DND-41 (cell line): ENCODE results near the gene AUTS2.

ENCODE experiments used
- ATAC-seq: fragments of 200-7000 bp; cut with Tn5 transposase; 3 replicates; pipeline ENCODE4 v1.9.1; 2021; ENCODE audit warnings: low read depth; ENCODE audit not compliant: insufficient read depth
- DNase-seq: peaks from one replicate; pipeline ENCODE4 v3.0.0-alpha.2; 2020
- H2AFZ ChIP-seq: 2 replicates; pipeline ENCODE4 v1.6.0; 2012; ENCODE audit warnings: low read depth, low read length
- H3K27ac ChIP-seq: 2 replicates; pipeline ENCODE4 v1.5.1; 2012; ENCODE audit warnings: low read length, inconsistent platforms
- H3K27me3 ChIP-seq: fragments of 200-600 bp; sonication (generic); 2 replicates; pipeline ENCODE4 v1.6.0; 2012; ENCODE audit warnings: low read length, mild to moderate bottlenecking, inconsistent platforms; ENCODE audit not compliant: insufficient read depth, poor library complexity
- H3K36me3 ChIP-seq: 2 replicates; pipeline ENCODE4 v1.5.1; 2012; ENCODE audit warnings: low read length, inconsistent platforms; ENCODE audit not compliant: insufficient read depth
- H3K4me1 ChIP-seq: 2 replicates; pipeline ENCODE4 v1.5.1; 2012; ENCODE audit warnings: mild to moderate bottlenecking, low read length; ENCODE audit not compliant: insufficient read depth
- H3K4me2 ChIP-seq: 2 replicates; pipeline ENCODE4 v1.6.0; 2012; ENCODE audit warnings: mild to moderate bottlenecking, moderate library complexity, low read length, inconsistent platforms; ENCODE audit not compliant: insufficient read depth
- H3K4me3 ChIP-seq, 2 experiments: fragments of 200-600 bp in 1 of 2; shearing (Covaris generic) in 1 of 2; 2 replicates each; pipeline ENCODE4 v1.5.1; 2012 to 2016; ENCODE audit warnings: inconsistent platforms in 2 of 2, low read length in 2 of 2, mild to moderate bottlenecking in 2 of 2, low read depth in 1 of 2, moderate library complexity in 1 of 2
- H3K79me2 ChIP-seq: 2 replicates; pipeline ENCODE4 v1.6.0; 2012; ENCODE audit warnings: low read length, inconsistent platforms; ENCODE audit not compliant: insufficient read depth
- H3K9ac ChIP-seq: 2 replicates; pipeline ENCODE4 v1.6.0; 2012; ENCODE audit warnings: low read depth, mild to moderate bottlenecking, inconsistent platforms, low read length, moderate library complexity
- H3K9me3 ChIP-seq: 2 replicates; pipeline ENCODE4 v1.5.1; 2012; ENCODE audit warnings: low read length, moderate library complexity, mild to moderate bottlenecking, inconsistent platforms; ENCODE audit not compliant: insufficient read depth, severe bottlenecking
- H4K20me1 ChIP-seq: 2 replicates; pipeline ENCODE4 v1.6.0; 2012; ENCODE audit warnings: low read length; ENCODE audit not compliant: insufficient read depth
- CTCF ChIP-seq: IDR thresholded peaks from 2 replicates; pipeline ENCODE4 v1.5.1; 2012; ENCODE audit warnings: borderline replicate concordance, low read length, moderate library complexity, mild to moderate bottlenecking; ENCODE audit not compliant: poor library complexity, severe bottlenecking; ENCODE audit errors: extremely low read depth
- EZH2 ChIP-seq: IDR thresholded peaks from 3 replicates; pipeline ENCODE4 v1.6.1; 2012; ENCODE audit warnings: borderline replicate concordance, low read depth, mild to moderate bottlenecking, moderate library complexity, low read length, inconsistent platforms; ENCODE audit not compliant: severe bottlenecking

AUTS2 gene

GRCh38 chr7:70657989-70658632, 1059.8 kb downstream of the AUTS2 start:
- Histone ChIP-seq H3K36me3 (no peaks in the 10 kb centered on the region), H3K9ac (no peak overlapping the region), H3K9me3 (no peaks in the 10 kb centered on the region), H3K27me3 (no peaks in the 10 kb centered on the region), H3K4me2 (no peak overlapping the region), H3K4me1 (no peaks in the 10 kb centered on the region), H3K4me3 (no peak overlapping the region), H4K20me1 (no peaks in the 10 kb centered on the region), H3K79me2 (no peaks in the 10 kb centered on the region), H3K27ac (no peak overlapping the region), H2AFZ (no peak overlapping the region)
- TF ChIP-seq EZH2 = no peak
- no peak for TF ChIP-seq CTCF
- DNase-seq (peak; percentile 50), ATAC-seq (peak; percentile 84)

- H3K36me3 ChIP-seq = no peaks in the 10 kb centered on the region
- H3K4me3 ChIP-seq = no peak overlapping the region
- DNase-seq = no peak
- H3K4me1 ChIP-seq = no peaks in the 10 kb centered on the region
- TF ChIP-seq EZH2 (no peak), CTCF (no peak)
- H3K27ac ChIP-seq = no peak overlapping the region
- no peaks in the 10 kb centered on the region for H3K27me3 ChIP-seq
- no peaks in the 10 kb centered on the region for H3K79me2 ChIP-seq
- no peak overlapping the region for H2AFZ ChIP-seq
- no peaks in the 10 kb centered on the region for H3K9me3 ChIP-seq
- H3K9ac ChIP-seq = no peak overlapping the region
- no peak overlapping the region for H3K4me2 ChIP-seq
- no peaks in the 10 kb centered on the region for H4K20me1 ChIP-seq
- no peak for ATAC-seq
Measured at GRCh38 chr7:70659263-70659662, 1061.0 kb downstream of the AUTS2 start.

GRCh38 chr7:70660154-70660818, 1062.0 kb downstream of the AUTS2 start:
- DNase-seq (peak; percentile 16), ATAC-seq (peak; percentile 37; the same call in 1 of the 3 replicates)
- H3K36me3 ChIP-seq = no peaks in the 10 kb centered on the region
- no peaks in the 10 kb centered on the region for H3K4me1 ChIP-seq
- no peaks in the 10 kb centered on the region for H3K79me2 ChIP-seq
- H3K9ac ChIP-seq = no peak overlapping the region
- H4K20me1 ChIP-seq = no peaks in the 10 kb centered on the region
- no peak overlapping the region for H2AFZ ChIP-seq
- TF ChIP-seq EZH2 = no peak
- TF ChIP-seq CTCF = no peak
- H3K4me3 ChIP-seq = no peak overlapping the region
- H3K9me3 ChIP-seq = no peaks in the 10 kb centered on the region
- no peak overlapping the region for H3K4me2 ChIP-seq
- no peaks in the 10 kb centered on the region for H3K27me3 ChIP-seq
- no peak overlapping the region for H3K27ac ChIP-seq
